IMR-90 (cell line): ENCODE measurements around the gene ZC3H14. TPM values are rescaled to one million over a fixed set of nuclear protein-coding genes. Genes with fewer than 3 reads are reported as not detected.
A peak's percentile ranks its signal among the peaks of the same experiment; 100 is the strongest.

Source experiments
- ATAC-seq: fragments of 200-7000 bp; cut with Tn5 transposase; 2 replicates; pipeline ENCODE4 v1.9.1; 2020; ENCODE audit warnings: low read depth, mild to moderate bottlenecking, moderate library complexity
- BruUV-seq: library from RNA; stranded (reverse); fragments of 400-500 nt; replicated peaks from 2 replicates; lab custom pipeline; 2021; lab: Mats Ljungman, UMichigan
- CTCF ChIA-PET: fragments of 300-600 bp; formaldehyde crosslinking; extraction: SDS; loops from one replicate; lab custom pipeline; 2021; ENCODE audit warnings: antibody characterized with exemption; lab: Yijun Ruan, JAX
- POLR2A ChIA-PET: fragments of 300-600 bp; sonication (Branson Sonifier 250); formaldehyde crosslinking; loops from one replicate; lab custom pipeline; 2022; ENCODE audit warnings: antibody characterized with exemption; ENCODE audit not compliant: unreplicated experiment; lab: Charles Lee
- DNase-seq: peaks from one replicate; pipeline ENCODE4 v3.0.0; 2013
- H2AFZ ChIP-seq: replicated peaks from 2 replicates; pipeline ENCODE3; 2013; ENCODE audit warnings: low read length, mild to moderate bottlenecking; ENCODE audit not compliant: poor library complexity
- H2AK5ac ChIP-seq: 2 replicates; pipeline ENCODE4 v1.6.1; 2013; ENCODE audit warnings: low read depth, low read length, inconsistent platforms
- H2AK9ac ChIP-seq: replicated peaks from 2 replicates; pipeline ENCODE3; 2013; ENCODE audit warnings: mild to moderate bottlenecking, low read depth, low read length, moderate library complexity; ENCODE audit not compliant: poor library complexity
- H2BK120ac ChIP-seq: 2 replicates; pipeline ENCODE4 v1.6.1; 2013; ENCODE audit warnings: low read depth, low read length, inconsistent platforms
- H2BK15ac ChIP-seq: 3 replicates; pipeline ENCODE4 v1.6.1; 2013; ENCODE audit warnings: low read depth, low read length, inconsistent platforms
- H2BK20ac ChIP-seq: 2 replicates; pipeline ENCODE4 v1.6.1; 2013; ENCODE audit warnings: low read depth, mild to moderate bottlenecking, inconsistent platforms, low read length, moderate library complexity
- H2BK5ac ChIP-seq: 2 replicates; pipeline ENCODE4 v1.6.1; 2013; ENCODE audit warnings: mild to moderate bottlenecking, low read depth, low read length, inconsistent platforms; ENCODE audit not compliant: poor library complexity, severe bottlenecking
- H3K14ac ChIP-seq: replicated peaks from 2 replicates; pipeline ENCODE4 v1.6.1; 2013; ENCODE audit warnings: low read depth, low read length, inconsistent platforms
- H3K18ac ChIP-seq: 2 replicates; pipeline ENCODE4 v1.6.1; 2013; ENCODE audit warnings: low read depth, low read length, control low read depth
- H3K23ac ChIP-seq: 2 replicates; pipeline ENCODE4 v1.6.1; 2013; ENCODE audit warnings: low read depth, low read length, inconsistent platforms
- H3K27ac ChIP-seq: 2 replicates; pipeline ENCODE4 v1.5.1; 2013; ENCODE audit warnings: mild to moderate bottlenecking, control low read depth, low read length; ENCODE audit not compliant: insufficient read depth
- H3K27me3 ChIP-seq: 2 replicates; pipeline ENCODE4 v1.6.1; 2013; ENCODE audit warnings: low read length; ENCODE audit not compliant: control insufficient read depth, insufficient read depth
- H3K36me3 ChIP-seq: 2 replicates; pipeline ENCODE4 v1.6.1; 2013; ENCODE audit warnings: low read length, mixed read lengths; ENCODE audit not compliant: control insufficient read depth, insufficient read depth
- H3K4ac ChIP-seq: 2 replicates; pipeline ENCODE4 v1.6.1; 2013; ENCODE audit warnings: low read depth, low read length, inconsistent platforms
- H3K4me1 ChIP-seq: 2 replicates; pipeline ENCODE4 v1.6.1; 2013; ENCODE audit warnings: low read length, mixed read lengths; ENCODE audit not compliant: control insufficient read depth, insufficient read depth
- H3K4me2 ChIP-seq: 2 replicates; pipeline ENCODE4 v1.6.1; 2013; ENCODE audit warnings: low read depth, mild to moderate bottlenecking, control low read depth, low read length, moderate library complexity
- H3K4me3 ChIP-seq: 2 replicates; pipeline ENCODE4 v1.5.1; 2013; ENCODE audit warnings: low read depth, mild to moderate bottlenecking, control low read depth, low read length, moderate library complexity; ENCODE audit not compliant: insufficient read depth
- H3K56ac ChIP-seq: 2 replicates; pipeline ENCODE4 v1.6.1; 2013; ENCODE audit warnings: low read length, inconsistent platforms; ENCODE audit not compliant: insufficient read depth; ENCODE audit errors: extremely low read depth
- H3K79me1 ChIP-seq, 2 experiments: 2 replicates each; pipeline ENCODE4 v1.6.1; 2013; ENCODE audit warnings: low read length in 2 of 2, inconsistent platforms in 1 of 2, low read depth in 1 of 2
- H3K9ac ChIP-seq: 2 replicates; pipeline ENCODE4 v1.6.1; 2013; ENCODE audit warnings: low read depth, low read length, control low read depth
- H3K9me1 ChIP-seq: 2 replicates; pipeline ENCODE4 v1.6.1; 2013; ENCODE audit warnings: low read length, inconsistent platforms; ENCODE audit not compliant: insufficient read depth
- H3K9me3 ChIP-seq: 2 replicates; pipeline ENCODE4 v1.6.1; 2013; ENCODE audit warnings: low read length; ENCODE audit not compliant: control insufficient read depth, insufficient read depth
- H4K20me1 ChIP-seq: 2 replicates; pipeline ENCODE4 v1.6.1; 2013; ENCODE audit warnings: low read length, inconsistent platforms; ENCODE audit not compliant: insufficient read depth
- H4K5ac ChIP-seq: 2 replicates; pipeline ENCODE4 v1.6.1; 2013; ENCODE audit warnings: mild to moderate bottlenecking, low read depth, low read length, control low read depth
- H4K8ac ChIP-seq, 2 experiments: 2 replicates each; pipeline ENCODE4 v1.6.1; 2013; ENCODE audit warnings: low read depth in 2 of 2, low read length in 2 of 2, control low read depth in 1 of 2, inconsistent platforms in 1 of 2
- H4K91ac ChIP-seq: 2 replicates; pipeline ENCODE4 v1.6.1; 2013; ENCODE audit warnings: low read depth, low read length, inconsistent platforms; ENCODE audit not compliant: insufficient read depth
- BHLHE40 ChIP-seq: fragments of 150-350 bp; IDR thresholded peaks from 2 replicates; pipeline ENCODE4 v1.6.1; 2016; ENCODE audit warnings: mild to moderate bottlenecking, low read depth, low read length
- CEBPB ChIP-seq: IDR thresholded peaks from 2 replicates; pipeline ENCODE4 v1.6.1; 2012; ENCODE audit warnings: low read depth, low read length, improper control_type of control experiment
- MAFK ChIP-seq: IDR thresholded peaks from 2 replicates; pipeline ENCODE4 v1.6.1; 2012; ENCODE audit warnings: low read depth, low read length, improper control_type of control experiment
- MAZ ChIP-seq: IDR thresholded peaks from 2 replicates; pipeline ENCODE4 v1.6.1; 2012; ENCODE audit warnings: low read depth, mild to moderate bottlenecking, low read length, improper control_type of control experiment, moderate library complexity, borderline replicate concordance
- NFE2L2 ChIP-seq: fragments of 150-350 bp; IDR thresholded peaks from 2 replicates; pipeline ENCODE4 v1.6.1; 2016; ENCODE audit warnings: low read depth, mild to moderate bottlenecking, low read length
- POLR2A ChIP-seq: IDR thresholded peaks from 2 replicates; pipeline ENCODE4 v1.6.1; 2012; ENCODE audit warnings: mild to moderate bottlenecking, low read depth, low read length
- RAD21 ChIP-seq: IDR thresholded peaks from 2 replicates; pipeline ENCODE4 v1.6.1; 2012; ENCODE audit warnings: low read length, improper control_type of control experiment
- RCOR1 ChIP-seq: IDR thresholded peaks from 2 replicates; pipeline ENCODE4 v1.6.1; 2012; ENCODE audit warnings: mild to moderate bottlenecking, low read length, improper control_type of control experiment; ENCODE audit not compliant: insufficient replicate concordance
- WGBS, 2 experiments: methylation state at CpG; one replicate each; pipeline versions ENCODE4 v1.1.5 to v1.1.7; 2013; ENCODE audit warnings: missing lambda C conversion rate in 2 of 2; ENCODE audit not compliant: insufficient read length in 1 of 2; ENCODE audit errors: extremely low coverage in 2 of 2; 5-methylcytosine and 5-hydroxymethylcytosine counted together
- dilution Hi-C: fragments of 300-500 bp; cut with HindIII; formaldehyde crosslinking; loops from one replicate; pipeline ENCODE4 v1.14.3; 2018; ENCODE audit warnings: low sequenced_read_pairs; ENCODE audit not compliant: unreplicated experiment
- in situ Hi-C: fragments of 300-500 bp; cut with MboI; formaldehyde crosslinking; loops from 3 replicates; pipeline ENCODE4 v1.14.3; 2019; ENCODE audit warnings: low sequenced_read_pairs, inconsistent platforms, mixed read lengths
- intact Hi-C: fragments of 100-400 bp; cut with micrococcal nuclease; formaldehyde crosslinking; loops from 2 replicates; pipeline ENCODE4 v1.10.0; 2022
- polyA plus RNA-seq, 3 experiments: library from polyadenylated mRNA; depleted of rRNA; stranded (reverse); fragments of >200 nt; gene quantifications; 2 replicates each; pipeline ENCODE4 v1.2.3, GENCODE V29; 2012; ENCODE audit warnings: low replicate concordance in 1 of 3
- total RNA-seq: library from RNA; depleted of rRNA; stranded (reverse); fragments of >200 nt; gene quantifications from 2 replicates; pipeline ENCODE4 v1.2.3, GENCODE V29; 2012
- TF ChIP-seq, protein P1 (sequence below): fragments of 150-350 bp; IDR thresholded peaks from 2 replicates; pipeline ENCODE4 v1.6.1; 2017; ENCODE audit warnings: mild to moderate bottlenecking, antibody characterized with exemption, low read length, low read depth
- TF ChIP-seq, protein P2 (sequence below): fragments of 150-350 bp; IDR thresholded peaks from 2 replicates; pipeline ENCODE4 v1.6.1; 2016; ENCODE audit warnings: low read depth, mild to moderate bottlenecking, low read length, moderate library complexity, borderline replicate concordance
- TF ChIP-seq, protein P3 (sequence below): conservative IDR thresholded peaks from 2 replicates; pipeline ENCODE4 v1.5.1; 2012; ENCODE audit warnings: mild to moderate bottlenecking, low read depth, low read length, improper control_type of control experiment

Gene ZC3H14
- total and polyA plus RNA-seq, 2 of the 4 experiments (the other 2 are of a cell fraction) = 72.5 to 111 TPM

DNA sequence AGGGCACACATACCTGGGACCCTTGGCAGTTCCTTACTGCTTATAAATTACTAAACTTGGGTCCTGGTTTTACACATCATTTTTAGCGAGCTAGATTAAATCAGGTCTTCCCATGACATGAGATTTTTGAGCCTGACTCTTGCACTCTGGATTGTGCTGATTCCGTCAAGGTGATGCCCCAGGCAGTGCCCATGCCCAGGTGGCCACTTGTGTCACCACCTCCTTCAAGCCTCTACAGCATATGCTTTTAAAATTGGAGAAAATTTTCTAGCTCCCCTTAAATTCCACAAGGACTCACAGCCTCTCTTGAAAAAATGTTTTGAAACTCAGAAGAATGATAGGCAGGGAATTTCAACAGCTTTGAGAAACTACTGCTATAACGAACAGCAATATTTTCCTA, 17.6 kb upstream of the ZC3H14 start (continued):
- TF ChIP-seq, protein P1, sequence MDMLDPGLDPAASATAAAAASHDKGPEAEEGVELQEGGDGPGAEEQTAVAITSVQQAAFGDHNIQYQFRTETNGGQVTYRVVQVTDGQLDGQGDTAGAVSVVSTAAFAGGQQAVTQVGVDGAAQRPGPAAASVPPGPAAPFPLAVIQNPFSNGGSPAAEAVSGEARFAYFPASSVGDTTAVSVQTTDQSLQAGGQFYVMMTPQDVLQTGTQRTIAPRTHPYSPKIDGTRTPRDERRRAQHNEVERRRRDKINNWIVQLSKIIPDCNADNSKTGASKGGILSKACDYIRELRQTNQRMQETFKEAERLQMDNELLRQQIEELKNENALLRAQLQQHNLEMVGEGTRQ = no peak
- TF ChIP-seq MAZ = no peak

- H3K4me3 ChIP-seq = no peak overlapping the region
- BruUV-seq = no TSS peak
- peak overlapping the region; percentile 40; the same call in 1 of the 2 replicates for H3K27ac ChIP-seq
- no peak overlapping the region for H3K4ac ChIP-seq
- H3K79me1 ChIP-seq = peaks cover 31 to 71% of the 10 kb centered on the region in 2 experiments
- H3K36me3 ChIP-seq = peaks cover 31% of the 10 kb centered on the region
- DNase-seq (peak; percentile 83), ATAC-seq (peak; percentile 41; the same call in 1 of the 2 replicates)
- in situ Hi-C loops (loop anchor here (5.0 kb wide), 1 partner anchor 50 kb away; no protein-coding TSS in a partner anchor), intact Hi-C loops (no loop called here), dilution Hi-C loops (no loop called here)
- peaks cover 50% of the 10 kb centered on the region; the same call in 1 of the 2 replicates for H4K20me1 ChIP-seq
- H2BK120ac ChIP-seq = no peak overlapping the region
- no CpG with 5 or more reads among the region's 4 CpGs for WGBS, 2 experiments
- ChIA-PET POLR2A (no interaction called here), CTCF (no interaction called here)
- H4K8ac ChIP-seq = no peak overlapping the region
- H2AK5ac ChIP-seq = no peak overlapping the region
- H3K56ac ChIP-seq = no peak overlapping the region
- no peak overlapping the region for H3K18ac ChIP-seq
- peaks cover 3% of the 10 kb centered on the region; the same call in 1 of the 2 replicates for H3K4me1 ChIP-seq
- peak overlapping the region; percentile 28 for H2BK5ac ChIP-seq
- H3K27me3 ChIP-seq = no peaks in the 10 kb centered on the region
- no peak overlapping the region for H2BK20ac ChIP-seq
- no peak overlapping the region for H3K14ac ChIP-seq
- H3K9me1 ChIP-seq = peaks cover under 1% of the 10 kb centered on the region; the same call in 1 of the 2 replicates
- H2BK15ac ChIP-seq = no peak overlapping the region
- H4K91ac ChIP-seq = no peak overlapping the region
- H2AK9ac ChIP-seq = no peak overlapping the region
- peak overlapping the region; percentile 33; the same call in 1 of the 2 replicates for H3K4me2 ChIP-seq
- H2AFZ ChIP-seq = no peak overlapping the region
- no peak overlapping the region for H3K23ac ChIP-seq
- H3K9me3 ChIP-seq = no peaks in the 10 kb centered on the region
- H4K5ac ChIP-seq = no peak overlapping the region
- no peak overlapping the region for H3K9ac ChIP-seq
- TF ChIP-seq MAFK (no peak), NFE2L2 (no peak), RAD21 (no peak), RCOR1 (no peak), BHLHE40 (no peak), POLR2A (no peak), CEBPB (no peak)
- TF ChIP-seq, protein P2, sequence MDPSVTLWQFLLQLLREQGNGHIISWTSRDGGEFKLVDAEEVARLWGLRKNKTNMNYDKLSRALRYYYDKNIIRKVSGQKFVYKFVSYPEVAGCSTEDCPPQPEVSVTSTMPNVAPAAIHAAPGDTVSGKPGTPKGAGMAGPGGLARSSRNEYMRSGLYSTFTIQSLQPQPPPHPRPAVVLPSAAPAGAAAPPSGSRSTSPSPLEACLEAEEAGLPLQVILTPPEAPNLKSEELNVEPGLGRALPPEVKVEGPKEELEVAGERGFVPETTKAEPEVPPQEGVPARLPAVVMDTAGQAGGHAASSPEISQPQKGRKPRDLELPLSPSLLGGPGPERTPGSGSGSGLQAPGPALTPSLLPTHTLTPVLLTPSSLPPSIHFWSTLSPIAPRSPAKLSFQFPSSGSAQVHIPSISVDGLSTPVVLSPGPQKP = no peak
- TF ChIP-seq, protein P1 = no peak
- TF ChIP-seq, protein P3, sequence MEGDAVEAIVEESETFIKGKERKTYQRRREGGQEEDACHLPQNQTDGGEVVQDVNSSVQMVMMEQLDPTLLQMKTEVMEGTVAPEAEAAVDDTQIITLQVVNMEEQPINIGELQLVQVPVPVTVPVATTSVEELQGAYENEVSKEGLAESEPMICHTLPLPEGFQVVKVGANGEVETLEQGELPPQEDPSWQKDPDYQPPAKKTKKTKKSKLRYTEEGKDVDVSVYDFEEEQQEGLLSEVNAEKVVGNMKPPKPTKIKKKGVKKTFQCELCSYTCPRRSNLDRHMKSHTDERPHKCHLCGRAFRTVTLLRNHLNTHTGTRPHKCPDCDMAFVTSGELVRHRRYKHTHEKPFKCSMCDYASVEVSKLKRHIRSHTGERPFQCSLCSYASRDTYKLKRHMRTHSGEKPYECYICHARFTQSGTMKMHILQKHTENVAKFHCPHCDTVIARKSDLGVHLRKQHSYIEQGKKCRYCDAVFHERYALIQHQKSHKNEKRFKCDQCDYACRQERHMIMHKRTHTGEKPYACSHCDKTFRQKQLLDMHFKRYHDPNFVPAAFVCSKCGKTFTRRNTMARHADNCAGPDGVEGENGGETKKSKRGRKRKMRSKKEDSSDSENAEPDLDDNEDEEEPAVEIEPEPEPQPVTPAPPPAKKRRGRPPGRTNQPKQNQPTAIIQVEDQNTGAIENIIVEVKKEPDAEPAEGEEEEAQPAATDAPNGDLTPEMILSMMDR = no peak
Measured at GRCh38 chr14:88546621-88547385, 16.0 kb upstream of the ZC3H14 start.
